Smooth muscle cell (in vitro differentiated cells): ENCODE measurements around the gene BMI1. TPM values are rescaled to one million over a fixed set of nuclear protein-coding genes. Genes with fewer than 3 reads are reported as not detected.
A peak's percentile ranks its signal among the peaks of the same experiment; 100 is the strongest.

Source experiments
- DNase-seq: peaks from one replicate; lab custom pipeline; 2025; ENCODE audit not compliant: unreplicated experiment; lab: John Stamatoyannopoulos, UW
- H2AFZ ChIP-seq: fragments of 200-600 bp; sonication (generic); 2 replicates; pipeline ENCODE4 v1.6.0; 2016; ENCODE audit warnings: antibody characterized with exemption, low read depth, mild to moderate bottlenecking
- H3F3A ChIP-seq: fragments of 200-600 bp; sonication (generic); 2 replicates; pipeline ENCODE4 v1.6.0; 2017; ENCODE audit warnings: antibody characterized with exemption, low read depth
- H3K27ac ChIP-seq: fragments of 200-600 bp; sonication (generic); 2 replicates; pipeline ENCODE4 v1.5.1; 2016; ENCODE audit warnings: low read depth, mild to moderate bottlenecking
- H3K27me3 ChIP-seq: fragments of 200-600 bp; sonication (generic); 2 replicates; pipeline ENCODE4 v1.6.1; 2016; ENCODE audit warnings: low read depth, mild to moderate bottlenecking
- H3K36me3 ChIP-seq: fragments of 200-600 bp; sonication (generic); 2 replicates; pipeline ENCODE4 v1.5.1; 2016; ENCODE audit warnings: low read depth
- H3K4me1 ChIP-seq: fragments of 200-600 bp; sonication (generic); 2 replicates; pipeline ENCODE4 v1.5.1; 2016; ENCODE audit warnings: low read depth
- H3K4me2 ChIP-seq: fragments of 200-600 bp; sonication (generic); 2 replicates; pipeline ENCODE4 v1.6.0; 2016; ENCODE audit warnings: mild to moderate bottlenecking
- H3K4me3 ChIP-seq: fragments of 200-600 bp; sonication (generic); 2 replicates; pipeline ENCODE4 v1.5.1; 2016; ENCODE audit warnings: mild to moderate bottlenecking
- H3K79me2 ChIP-seq: fragments of 200-600 bp; sonication (generic); 2 replicates; pipeline ENCODE4 v1.6.0; 2016; ENCODE audit warnings: low read depth, mild to moderate bottlenecking
- H3K9ac ChIP-seq: fragments of 200-600 bp; sonication (generic); 2 replicates; pipeline ENCODE4 v1.6.0; 2016; ENCODE audit warnings: low read depth
- H3K9me3 ChIP-seq: fragments of 200-600 bp; sonication (generic); replicated peaks from 2 replicates; pipeline ENCODE4 v1.5.1; 2016; ENCODE audit warnings: low read depth
- H4K20me1 ChIP-seq: fragments of 200-600 bp; sonication (generic); 2 replicates; pipeline ENCODE4 v1.6.0; 2016; ENCODE audit warnings: low read depth
- WGBS: methylation state at CpG from one replicate; pipeline ENCODE4 v1.1.7; 2016; ENCODE audit warnings: low lambda C conversion rate; 5-methylcytosine and 5-hydroxymethylcytosine counted together
- polyA plus RNA-seq: library from polyadenylated mRNA; unstranded; fragments of >200 nt; fragmentation: Nextera tagmentation; extraction: Ambion mirVana; gene quantifications from 2 replicates; pipeline ENCODE4 v1.2.1, GENCODE V29; 2016
- total RNA-seq: library from RNA; depleted of rRNA; stranded (reverse); fragments of >200 nt; gene quantifications from 2 replicates; pipeline ENCODE4 v1.2.3, GENCODE V29; 2014
- TF ChIP-seq, protein P1 (sequence below): fragments of 200-600 bp; sonication (generic); IDR thresholded peaks from 2 replicates; pipeline ENCODE4 v1.5.1; 2017; ENCODE audit warnings: borderline replicate concordance, mild to moderate bottlenecking, antibody characterized with exemption; ENCODE audit not compliant: insufficient read depth, poor library complexity, severe bottlenecking

Gene BMI1
- total and polyA plus RNA-seq, 2 experiments from 2014 or later, result 11.4 to 34.5 TPM

DNA sequence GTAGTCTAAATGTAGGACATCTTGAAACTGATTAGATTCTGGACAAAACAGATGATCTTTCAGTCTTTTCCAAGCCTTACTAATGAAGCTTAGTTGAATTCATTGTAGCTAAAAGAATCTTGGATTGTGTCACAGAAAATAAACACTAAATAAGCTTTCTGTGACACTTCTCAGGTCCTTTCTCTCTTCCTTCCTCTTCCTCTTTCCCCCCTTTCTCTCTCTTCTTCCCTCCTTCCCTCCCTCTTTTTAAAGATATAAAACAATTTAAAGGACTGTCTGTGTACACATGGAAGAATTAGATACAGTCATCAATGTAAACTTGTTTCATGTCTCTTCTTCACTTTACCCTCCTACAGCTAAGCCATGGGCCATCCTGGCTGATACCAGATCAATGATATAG is 10.0 kb upstream of the BMI1 start:
- Histone ChIP-seq H3K4me1 (peaks cover 5% of the 10 kb centered on the region), H3K27ac (no peak overlapping the region), H3K36me3 (no peaks in the 10 kb centered on the region), H3F3A (no peaks in the 10 kb centered on the region), H3K79me2 (no peaks in the 10 kb centered on the region), H4K20me1 (no peaks in the 10 kb centered on the region), H3K4me2 (no peak overlapping the region), H3K4me3 (no peak overlapping the region), H3K9ac (no peak overlapping the region), H3K9me3 (no peaks in the 10 kb centered on the region), H3K27me3 (peaks cover 22% of the 10 kb centered on the region), H2AFZ (no peak overlapping the region)
- TF ChIP-seq, protein P1, sequence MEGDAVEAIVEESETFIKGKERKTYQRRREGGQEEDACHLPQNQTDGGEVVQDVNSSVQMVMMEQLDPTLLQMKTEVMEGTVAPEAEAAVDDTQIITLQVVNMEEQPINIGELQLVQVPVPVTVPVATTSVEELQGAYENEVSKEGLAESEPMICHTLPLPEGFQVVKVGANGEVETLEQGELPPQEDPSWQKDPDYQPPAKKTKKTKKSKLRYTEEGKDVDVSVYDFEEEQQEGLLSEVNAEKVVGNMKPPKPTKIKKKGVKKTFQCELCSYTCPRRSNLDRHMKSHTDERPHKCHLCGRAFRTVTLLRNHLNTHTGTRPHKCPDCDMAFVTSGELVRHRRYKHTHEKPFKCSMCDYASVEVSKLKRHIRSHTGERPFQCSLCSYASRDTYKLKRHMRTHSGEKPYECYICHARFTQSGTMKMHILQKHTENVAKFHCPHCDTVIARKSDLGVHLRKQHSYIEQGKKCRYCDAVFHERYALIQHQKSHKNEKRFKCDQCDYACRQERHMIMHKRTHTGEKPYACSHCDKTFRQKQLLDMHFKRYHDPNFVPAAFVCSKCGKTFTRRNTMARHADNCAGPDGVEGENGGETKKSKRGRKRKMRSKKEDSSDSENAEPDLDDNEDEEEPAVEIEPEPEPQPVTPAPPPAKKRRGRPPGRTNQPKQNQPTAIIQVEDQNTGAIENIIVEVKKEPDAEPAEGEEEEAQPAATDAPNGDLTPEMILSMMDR, result no peak
- DNase-seq, result no peak

DNA sequence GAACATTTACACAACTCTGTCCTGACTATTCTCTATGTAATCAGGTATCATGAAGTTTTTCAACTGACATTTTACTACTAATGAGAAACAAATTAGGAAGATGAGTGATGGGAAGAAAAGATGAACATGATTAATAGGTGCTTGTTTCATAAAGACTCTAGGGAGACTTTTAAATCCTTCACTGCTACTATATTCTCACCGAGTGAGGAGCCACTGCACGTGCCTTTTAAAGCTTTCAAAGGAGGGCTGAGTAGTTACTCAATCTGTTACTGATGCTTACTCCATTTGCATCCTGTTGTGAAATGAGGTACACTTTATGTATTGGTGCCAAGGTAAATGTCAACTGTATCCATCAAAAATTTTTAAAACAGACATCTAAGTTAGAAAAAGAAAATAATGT is 6.0 kb upstream of the BMI1 start:
- H3K27me3 ChIP-seq, result peaks cover 49% of the 10 kb centered on the region
- no peak overlapping the region for H3K4me2 ChIP-seq
- H3K9ac ChIP-seq, result no peak overlapping the region
- peaks cover 27% of the 10 kb centered on the region for H3K4me1 ChIP-seq
- H3K4me3 ChIP-seq, result peak overlapping the region; percentile 95
- 31% methylated on average over 2 of the region's 2 CpGs for WGBS
- no peak overlapping the region for H3K27ac ChIP-seq
- H3F3A ChIP-seq, result peaks cover 2% of the 10 kb centered on the region
- H4K20me1 ChIP-seq, result peaks cover 23% of the 10 kb centered on the region
- DNase-seq, result no peak
- H3K9me3 ChIP-seq, result no peaks in the 10 kb centered on the region
- H3K36me3 ChIP-seq, result no peaks in the 10 kb centered on the region
- H2AFZ ChIP-seq, result no peak overlapping the region
- TF ChIP-seq, protein P1, result no peak
- H3K79me2 ChIP-seq, result peaks cover 11% of the 10 kb centered on the region

GRCh38 chr10:22315455-22316285 is 5.2 kb upstream of the BMI1 start:
- Histone ChIP-seq H2AFZ (peak overlapping the region; percentile 98), H3K9ac (peak overlapping the region; percentile 84), H3F3A (peaks cover 6% of the 10 kb centered on the region), H3K36me3 (no peaks in the 10 kb centered on the region), H3K9me3 (no peaks in the 10 kb centered on the region), H3K27ac (peak overlapping the region; percentile 28), H3K79me2 (peaks cover 11% of the 10 kb centered on the region), H3K4me3 (peak overlapping the region; percentile 95), H4K20me1 (peaks cover 26% of the 10 kb centered on the region), H3K27me3 (peaks cover 49% of the 10 kb centered on the region), H3K4me1 (peaks cover 30% of the 10 kb centered on the region), H3K4me2 (peak overlapping the region; percentile 99)
- 3% methylated on average over 33 of the region's 53 CpGs for WGBS
- no peak for DNase-seq
- TF ChIP-seq, protein P1, result no peak
